Effector memory CD8-positive, alpha-beta T cell (primary cell): ENCODE data around the gene VPS52.
"Not testable (repeated sequence)": the region's sequence is repeated elsewhere in the genome, so short reads cannot be mapped to it uniquely, and the experiment has no call there.

Experiments
- ATAC-seq: fragments of 150-1000 bp; cut with Tn5 transposase; replicated peaks from 2 replicates; pipeline ENCODE4 v1.10.0; 2021; ENCODE audit warnings: mild to moderate bottlenecking, moderate library complexity
- DNase-seq, 3 experiments: peaks; one replicate each; pipeline ENCODE4 v3.0.0; 2021
- H3K27ac Mint-ChIP-seq, 2 donors: one replicate each; pipeline ENCODE4 v1.8.0; 2022; ENCODE audit warnings: mild to moderate bottlenecking in 2 of 2, mixed read lengths in 2 of 2, moderate library complexity in 2 of 2
- H3K27me3 Mint-ChIP-seq, 2 donors: one replicate each; pipeline ENCODE4 v1.8.0; 2022; ENCODE audit warnings: mixed read lengths in 2 of 2
- H3K36me3 Mint-ChIP-seq: one replicate; pipeline ENCODE4 v1.8.0; 2022; ENCODE audit warnings: mild to moderate bottlenecking, moderate library complexity, mixed read lengths; ENCODE audit not compliant: insufficient read depth
- H3K4me1 Mint-ChIP-seq, 2 donors: one replicate each; pipeline ENCODE4 v1.8.0; 2022; ENCODE audit warnings: low read depth in 2 of 2, mixed read lengths in 2 of 2
- H3K4me3 Mint-ChIP-seq, 2 donors: one replicate each; pipeline ENCODE4 v1.8.0; 2022; ENCODE audit warnings: mild to moderate bottlenecking in 2 of 2, mixed read lengths in 2 of 2, moderate library complexity in 2 of 2
- H3K9me3 Mint-ChIP-seq, 2 donors: one replicate each; pipeline ENCODE4 v1.8.0; 2022; ENCODE audit warnings: mixed read lengths in 2 of 2

VPS52 gene

DNA sequence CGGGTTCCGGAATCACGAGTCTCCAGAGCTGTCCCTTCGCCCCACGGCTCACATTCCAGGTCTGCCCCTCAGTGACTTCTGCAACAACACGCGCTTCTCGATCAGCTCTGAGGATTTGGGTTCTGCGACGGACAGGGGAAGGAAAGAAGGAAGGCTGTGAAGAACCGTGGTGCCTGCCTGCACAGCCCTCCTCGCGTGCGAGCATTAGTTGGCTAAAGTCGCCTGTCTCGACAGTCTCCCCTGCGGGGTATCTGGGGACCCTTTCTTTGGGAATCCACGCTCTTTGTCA, 23.1 kb downstream of the VPS52 start:
- Mint-ChIP-seq H3K27ac (peak overlapping the region; percentile 96 to 97), H3K36me3 (peaks cover 21% of the 10 kb centered on the region), H3K9me3 (no peaks in the 10 kb centered on the region), H3K27me3 (peaks cover 0 to 2% of the 10 kb centered on the region in 2 donors), H3K4me3 (peak overlapping the region; percentile 90 to 92), H3K4me1 (peaks cover 26% of the 10 kb centered on the region in 2 donors)
- peak; percentile 20 for ATAC-seq
- no peak for DNase-seq

- H3K4me3 Mint-ChIP-seq = peak overlapping the region; percentile 90 to 92
- no peaks in the 10 kb centered on the region for H3K9me3 Mint-ChIP-seq
- peak; percentile 89 to 95 (median 92) for DNase-seq
- ATAC-seq = peak; percentile 40
- H3K36me3 Mint-ChIP-seq = peaks cover 19% of the 10 kb centered on the region
- H3K4me1 Mint-ChIP-seq = peaks cover 26% of the 10 kb centered on the region in 2 donors
- peaks cover 0 to 6% of the 10 kb centered on the region in 2 donors for H3K27me3 Mint-ChIP-seq
- peak overlapping the region; percentile 96 to 97 for H3K27ac Mint-ChIP-seq
Measured at GRCh38 chr6:33247977-33248642, 23.6 kb downstream of the VPS52 start.

DNA sequence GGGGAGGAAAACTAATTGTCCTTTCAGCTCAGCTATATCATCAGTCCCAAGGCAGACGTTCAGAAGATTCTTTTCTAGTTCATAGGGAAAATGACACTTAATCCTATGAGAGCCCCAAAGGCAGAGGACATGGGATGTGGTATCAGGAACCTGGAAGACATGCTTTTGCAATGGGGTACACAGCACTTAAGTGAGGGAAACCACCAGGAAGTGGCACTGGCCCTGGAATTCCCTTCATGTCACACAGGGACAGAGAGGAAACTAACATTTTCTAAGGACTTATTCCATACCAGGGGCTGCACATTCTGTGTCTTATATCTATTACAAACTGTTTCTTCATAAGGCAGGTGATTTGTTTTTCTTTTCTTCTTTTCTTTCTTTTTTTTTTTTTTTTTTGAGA, 28.2 kb downstream of the VPS52 start:
- Mint-ChIP-seq H3K9me3 (no peaks in the 10 kb centered on the region), H3K4me1 (peaks cover 2 to 5% of the 10 kb centered on the region in 2 donors), H3K27me3 (peaks cover 20 to 25% of the 10 kb centered on the region in 2 donors), H3K36me3 (peaks cover 7% of the 10 kb centered on the region), H3K4me3 (no peak overlapping the region), H3K27ac (no peak overlapping the region)
- DNase-seq (no peak), ATAC-seq (no peak)

- Mint-ChIP-seq H3K4me1 (no peaks in the 10 kb centered on the region), H3K4me3 (no peak overlapping the region), H3K36me3 (peaks cover 7% of the 10 kb centered on the region), H3K27ac (no peak overlapping the region), H3K9me3 (no peaks in the 10 kb centered on the region), H3K27me3 (peaks cover 20 to 28% of the 10 kb centered on the region in 2 donors)
- ATAC-seq = peak; percentile 26
- DNase-seq = no peak
Measured at GRCh38 chr6:33241968-33242367, 29.7 kb downstream of the VPS52 start.

GRCh38 chr6:33237741-33238140, 33.9 kb downstream of the VPS52 start:
- no peak overlapping the region for H3K4me3 Mint-ChIP-seq
- DNase-seq (no peak), ATAC-seq (no peak)
- no peak overlapping the region for H3K27ac Mint-ChIP-seq
- no peaks in the 10 kb centered on the region for H3K9me3 Mint-ChIP-seq
- H3K36me3 Mint-ChIP-seq = peaks cover 3% of the 10 kb centered on the region
- no peaks in the 10 kb centered on the region for H3K4me1 Mint-ChIP-seq
- peaks cover 39 to 55% of the 10 kb centered on the region in 2 donors for H3K27me3 Mint-ChIP-seq

GRCh38 chr6:33236852-33237251, 34.8 kb downstream of the VPS52 start:
- Mint-ChIP-seq H3K4me1 (no peaks in the 10 kb centered on the region), H3K27ac (no peak overlapping the region), H3K9me3 (no peaks in the 10 kb centered on the region), H3K27me3 (peaks cover 39 to 64% of the 10 kb centered on the region in 2 donors), H3K36me3 (peaks cover 3% of the 10 kb centered on the region), H3K4me3 (no peak overlapping the region)
- DNase-seq (no peak), ATAC-seq (no peak)

GRCh38 chr6:33236328-33236727, 35.3 kb downstream of the VPS52 start:
- Mint-ChIP-seq H3K27me3 (peaks cover 43 to 69% of the 10 kb centered on the region in 2 donors), H3K4me1 (no peaks in the 10 kb centered on the region), H3K36me3 (peaks cover 3% of the 10 kb centered on the region), H3K27ac (no peak overlapping the region), H3K4me3 (no peak overlapping the region), H3K9me3 (no peaks in the 10 kb centered on the region)
- ATAC-seq = no peak
- no peak for DNase-seq

- DNase-seq (no peak), ATAC-seq (no peak)
- Mint-ChIP-seq H3K4me1 (no peaks in the 10 kb centered on the region), H3K9me3 (no peaks in the 10 kb centered on the region), H3K27ac (no peak overlapping the region), H3K36me3 (peaks cover 3% of the 10 kb centered on the region), H3K27me3 (peaks cover 43 to 73% of the 10 kb centered on the region in 2 donors), H3K4me3 (no peak overlapping the region)
Measured at GRCh38 chr6:33235221-33235634, 36.4 kb downstream of the VPS52 start.

GRCh38 chr6:33226503-33227120, 45.1 kb downstream of the VPS52 start:
- not testable (repeated sequence) for H3K4me3 Mint-ChIP-seq, H3K27ac Mint-ChIP-seq, H3K9me3 Mint-ChIP-seq, H3K36me3 Mint-ChIP-seq, DNase-seq, H3K4me1 Mint-ChIP-seq, ATAC-seq
- peaks cover 50 to 70% of the 10 kb centered on the region in 2 donors for H3K27me3 Mint-ChIP-seq

- Mint-ChIP-seq H3K9me3 (no peaks in the 10 kb centered on the region), H3K27ac (no peak overlapping the region), H3K36me3 (peaks cover 3% of the 10 kb centered on the region), H3K4me3 (no peak overlapping the region), H3K4me1 (peaks cover 13 to 17% of the 10 kb centered on the region in 2 donors), H3K27me3 (peaks cover 81 to 91% of the 10 kb centered on the region in 2 donors)
- ATAC-seq = no peak
- DNase-seq = no peak
Measured at GRCh38 chr6:33217681-33218080, 54.0 kb downstream of the VPS52 start.

- Mint-ChIP-seq H3K27ac (no peak overlapping the region), H3K9me3 (no peaks in the 10 kb centered on the region), H3K4me1 (peaks cover 15 to 19% of the 10 kb centered on the region in 2 donors), H3K36me3 (peaks cover 4% of the 10 kb centered on the region), H3K27me3 (peaks cover 81 to 91% of the 10 kb centered on the region in 2 donors), H3K4me3 (no peak overlapping the region)
- ATAC-seq (no peak), DNase-seq (no peak)
Measured at GRCh38 chr6:33217246-33217645, 54.4 kb downstream of the VPS52 start.

DNA sequence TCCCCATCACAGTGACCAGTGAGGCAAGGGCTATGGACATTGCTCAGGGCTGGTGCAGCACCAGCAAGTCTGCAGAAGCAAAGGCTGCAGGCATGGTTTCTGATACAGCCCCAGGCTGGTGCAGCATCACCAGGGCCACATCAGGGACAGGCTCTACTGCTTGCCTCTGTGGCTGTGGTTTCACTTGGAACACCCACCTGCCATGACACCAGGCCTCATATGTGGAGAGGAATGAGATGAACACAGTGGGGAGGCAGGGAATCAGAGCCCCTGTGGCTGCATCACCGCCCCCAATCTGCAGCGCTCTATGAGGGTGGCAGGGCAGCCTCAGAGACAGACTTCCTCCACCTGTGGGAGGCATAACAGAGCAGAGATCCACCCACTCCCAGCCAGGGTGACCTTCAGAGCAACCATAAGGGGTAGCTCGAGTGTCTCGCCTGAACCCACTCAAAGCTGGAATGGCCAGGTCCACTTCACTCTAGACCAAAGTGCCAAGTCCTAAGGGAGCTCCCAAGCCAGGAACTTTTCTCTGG, 55.5 kb downstream of the VPS52 start:
- H3K27ac Mint-ChIP-seq = no peak overlapping the region
- H3K4me1 Mint-ChIP-seq = peaks cover 15 to 19% of the 10 kb centered on the region in 2 donors
- peaks cover 7% of the 10 kb centered on the region for H3K36me3 Mint-ChIP-seq
- H3K9me3 Mint-ChIP-seq = no peaks in the 10 kb centered on the region
- no peak for ATAC-seq
- peaks cover 72 to 85% of the 10 kb centered on the region in 2 donors for H3K27me3 Mint-ChIP-seq
- no peak for DNase-seq
- no peak overlapping the region for H3K4me3 Mint-ChIP-seq

GRCh38 chr6:33215271-33216116, 56.2 kb downstream of the VPS52 start:
- Mint-ChIP-seq H3K27me3 (peaks cover 70 to 82% of the 10 kb centered on the region in 2 donors), H3K4me1 (peaks cover 15 to 19% of the 10 kb centered on the region in 2 donors)
- no peak for ATAC-seq

More at GRCh38 chr6:33215271-33216116, 56.2 kb downstream of the VPS52 start:
- H3K36me3 Mint-ChIP-seq = peaks cover 10% of the 10 kb centered on the region
- H3K9me3 Mint-ChIP-seq = no peaks in the 10 kb centered on the region
- no peak for DNase-seq
- H3K4me3 Mint-ChIP-seq = no peak overlapping the region
- H3K27ac Mint-ChIP-seq = no peak overlapping the region
